Natural killer cell (primary cell): Measurements from ENCODE around the gene PANK2. TPM values are rescaled to one million over a fixed set of nuclear protein-coding genes. Genes with fewer than 3 reads are reported as not detected.

Experiments
- ATAC-seq, 3 donors: fragments of 150-1000 bp in 2 of 3; fragments of 200-7000 bp in 1 of 3; cut with Tn5 transposase; 1 replicate in 1 of 3; 2 replicates in 2 of 3; pipeline ENCODE4 v1.10.0; 2021; ENCODE audit warnings: mild to moderate bottlenecking in 2 of 3, moderate library complexity in 2 of 3
- DNase-seq, 2 donors: peaks; one replicate each; pipeline versions ENCODE4 v3.0.0 to v3.0.0-alpha.2; 2013 to 2021; ENCODE audit warnings: mixed read lengths in 1 of 2
- H3K27ac ChIP-seq: one replicate; pipeline ENCODE4 v1.5.1; 2013; ENCODE audit warnings: mild to moderate bottlenecking, low read length
- H3K27me3 ChIP-seq: one replicate; pipeline ENCODE4 v1.6.1; 2013; ENCODE audit warnings: low read length; ENCODE audit not compliant: control insufficient read depth, insufficient read depth
- H3K36me3 ChIP-seq: one replicate; pipeline ENCODE4 v1.6.1; 2013; ENCODE audit warnings: low read length; ENCODE audit not compliant: control insufficient read depth, insufficient read depth
- H3K4me1 ChIP-seq: one replicate; pipeline ENCODE4 v1.6.1; 2013; ENCODE audit warnings: low read length; ENCODE audit not compliant: control insufficient read depth, insufficient read depth
- H3K4me3 ChIP-seq: one replicate; pipeline ENCODE4 v1.5.1; 2013; ENCODE audit warnings: low read length
- H3K9me3 ChIP-seq: one replicate; pipeline ENCODE4 v1.6.1; 2013; ENCODE audit warnings: low read length; ENCODE audit not compliant: control insufficient read depth, insufficient read depth
- H3K27ac Mint-ChIP-seq, 2 donors: one replicate each; pipeline ENCODE4 v1.8.0; 2022; ENCODE audit warnings: mild to moderate bottlenecking in 2 of 2, mixed read lengths in 2 of 2, moderate library complexity in 1 of 2
- H3K27me3 Mint-ChIP-seq, 2 donors: one replicate each; pipeline ENCODE4 v1.8.0; 2022; ENCODE audit warnings: low read depth in 2 of 2, mixed read lengths in 2 of 2
- H3K36me3 Mint-ChIP-seq: one replicate; pipeline ENCODE4 v1.8.0; 2022; ENCODE audit warnings: mixed read lengths
- H3K4me1 Mint-ChIP-seq, 2 donors: one replicate each; pipeline ENCODE4 v1.8.0; 2022; ENCODE audit warnings: mixed read lengths in 2 of 2
- H3K4me3 Mint-ChIP-seq: one replicate; pipeline ENCODE4 v1.8.0; 2022; ENCODE audit warnings: mild to moderate bottlenecking, moderate library complexity, mixed read lengths
- H3K9me3 Mint-ChIP-seq, 2 donors: one replicate each; pipeline ENCODE4 v1.8.0; 2022; ENCODE audit warnings: mixed read lengths in 2 of 2
- CTCF ChIP-seq: fragments of 200-600 bp; IDR thresholded peaks from one replicate; pipeline ENCODE4 v1.8.0; 2022; ENCODE audit warnings: antibody characterized with exemption
- WGBS: methylation state at CpG from one replicate; pipeline ENCODE4 v1.1.7; 2013; ENCODE audit warnings: missing lambda C conversion rate; ENCODE audit not compliant: insufficient coverage; 5-methylcytosine and 5-hydroxymethylcytosine counted together
- intact Hi-C: fragments of 100-400 bp; cut with micrococcal nuclease; formaldehyde crosslinking; loops from one replicate; pipeline ENCODE4 v1.14.2; 2022
- total RNA-seq, 4 donors: library from RNA; stranded (reverse); fragments of 120-200 nt in 1 of 4; gene quantifications; one replicate each; pipeline versions ENCODE4 v1.2.3 to v1.2.4, GENCODE V29; 2013 to 2022

The PANK2 gene
- total RNA-seq, 3 donors from 2014 or later (not counting 1 experiment from before 2014, with no cell fraction given), result 50.5 to 74.3 (median 61.3) TPM

GRCh38 chr20:3900187-3900604 is 11.0 kb downstream of the PANK2 start:
- H3K9me3 Mint-ChIP-seq, result no peaks in the 10 kb centered on the region
- peaks cover 61 to 68% of the 10 kb centered on the region in 2 donors for H3K4me1 Mint-ChIP-seq
- no peaks in the 10 kb centered on the region for H3K36me3 Mint-ChIP-seq
- peak overlapping the region; percentile 62 for H3K4me3 Mint-ChIP-seq
- H3K27me3 Mint-ChIP-seq, result no peaks in the 10 kb centered on the region
- no peak overlapping the region for H3K4me3 ChIP-seq
- no peak for DNase-seq
- H3K36me3 ChIP-seq, result no peaks in the 10 kb centered on the region
- intact Hi-C loops, result loop anchor here (1.0 kb wide), 1 partner anchor 9 kb away; no protein-coding TSS in a partner anchor
- H3K9me3 ChIP-seq, result no peaks in the 10 kb centered on the region
- H3K4me1 ChIP-seq, result peaks cover 57% of the 10 kb centered on the region
- 73% methylated on average over 3 of the region's 3 CpGs for WGBS
- H3K27ac Mint-ChIP-seq, result peak overlapping the region; percentile 68 to 82
- no peak overlapping the region for H3K27ac ChIP-seq
- ATAC-seq, result no peak
- H3K27me3 ChIP-seq, result no peaks in the 10 kb centered on the region
- TF ChIP-seq CTCF, result no peak

DNA sequence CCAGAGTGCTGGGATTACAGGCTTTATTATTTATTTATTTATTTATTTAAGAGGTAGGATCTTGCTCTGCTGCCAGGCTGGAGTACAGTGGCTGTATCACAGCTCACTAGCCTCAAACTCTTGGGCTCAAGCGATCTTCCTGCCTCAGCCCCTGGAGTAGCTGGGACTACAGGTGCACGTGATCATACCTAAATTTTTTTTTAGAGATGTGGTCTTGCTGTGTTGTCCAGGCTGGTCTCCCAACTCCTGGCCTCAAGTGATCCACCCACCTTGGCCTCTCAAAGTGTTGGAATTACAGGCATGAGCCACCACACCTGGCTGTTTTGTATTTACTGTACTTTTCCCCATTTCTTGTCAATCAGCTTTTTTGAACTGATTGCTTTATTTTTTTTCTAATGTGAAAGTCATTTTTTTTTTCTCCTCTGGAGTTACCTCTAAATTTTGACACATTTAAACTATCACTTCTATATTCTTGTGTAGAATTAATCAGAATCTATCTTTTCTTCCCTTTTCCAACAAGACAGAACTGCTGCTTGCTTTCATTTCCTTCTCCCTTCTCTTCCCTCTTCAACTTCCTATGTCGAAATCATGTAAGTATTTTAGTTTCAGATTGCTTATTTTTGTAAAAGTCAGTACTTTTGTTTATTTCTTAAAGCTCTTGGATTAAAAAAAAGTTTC is 12.0 kb downstream of the PANK2 start:
- Mint-ChIP-seq H3K4me1 (peaks cover 61 to 69% of the 10 kb centered on the region in 2 donors), H3K9me3 (no peaks in the 10 kb centered on the region), H3K4me3 (peak overlapping the region; percentile 58), H3K27me3 (no peaks in the 10 kb centered on the region), H3K36me3 (no peaks in the 10 kb centered on the region), H3K27ac (peak overlapping the region; percentile 75 to 78)
- DNase-seq (no peak), ATAC-seq (no peak)
- H3K9me3 ChIP-seq, result no peaks in the 10 kb centered on the region
- H3K27me3 ChIP-seq, result no peaks in the 10 kb centered on the region
- 57% methylated on average over 1 of the region's 3 CpGs for WGBS
- no peaks in the 10 kb centered on the region for H3K36me3 ChIP-seq
- H3K4me3 ChIP-seq, result no peak overlapping the region
- H3K27ac ChIP-seq, result peak overlapping the region; percentile 14
- no peak for TF ChIP-seq CTCF
- peaks cover 57% of the 10 kb centered on the region for H3K4me1 ChIP-seq
- intact Hi-C loops, result no loop called here

DNA sequence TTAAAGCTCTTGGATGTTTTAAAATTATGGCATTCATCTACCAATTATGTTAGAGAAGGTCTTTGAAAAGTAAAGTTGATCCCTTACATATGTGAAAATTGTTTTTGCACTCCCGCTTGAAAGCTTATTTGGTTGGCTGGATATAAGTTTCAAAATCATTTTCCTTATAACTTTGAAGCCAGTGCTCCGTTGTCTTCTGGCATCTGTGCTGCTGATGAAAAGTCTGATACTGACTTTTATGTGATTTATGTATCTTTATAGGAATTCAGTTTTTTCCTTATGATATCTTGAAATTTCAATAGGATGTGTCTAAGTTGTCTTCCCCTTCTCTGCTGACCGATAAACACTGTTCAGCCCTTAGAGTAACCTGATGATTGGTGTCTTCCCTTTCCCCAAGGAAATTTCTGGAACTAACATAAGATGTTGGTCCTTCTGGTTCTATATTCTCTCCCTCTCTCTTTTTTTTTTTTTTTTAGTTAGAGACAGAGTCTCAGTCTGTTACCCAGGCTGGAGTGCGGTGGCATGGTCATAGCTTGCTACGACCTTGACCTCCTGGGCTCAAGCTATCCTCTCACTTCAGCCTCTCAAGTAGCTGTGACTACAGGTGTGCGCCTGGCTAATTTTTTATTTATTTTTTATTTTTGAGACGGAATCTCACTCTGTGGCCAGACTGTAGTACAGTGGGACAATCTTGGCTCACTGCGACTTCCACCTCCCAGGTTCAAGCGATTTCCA is 12.7 kb downstream of the PANK2 start:
- Mint-ChIP-seq H3K27me3 (no peaks in the 10 kb centered on the region), H3K4me3 (peak overlapping the region; percentile 58), H3K4me1 (peaks cover 55 to 65% of the 10 kb centered on the region in 2 donors), H3K36me3 (no peaks in the 10 kb centered on the region), H3K9me3 (no peaks in the 10 kb centered on the region), H3K27ac (peak overlapping the region; percentile 75 to 78)
- no peak overlapping the region for H3K27ac ChIP-seq
- peaks cover 54% of the 10 kb centered on the region for H3K4me1 ChIP-seq
- TF ChIP-seq CTCF, result no peak
- no peak overlapping the region for H3K4me3 ChIP-seq
- no peaks in the 10 kb centered on the region for H3K27me3 ChIP-seq
- ATAC-seq (no peak), DNase-seq (no peak)
- 84% methylated on average over 8 of the region's 9 CpGs for WGBS
- no peaks in the 10 kb centered on the region for H3K9me3 ChIP-seq
- intact Hi-C loops, result no loop called here
- H3K36me3 ChIP-seq, result no peaks in the 10 kb centered on the region
